HG02642 (cell line): ENCODE results near the gene CDKN2B-AS1.
"Not testable (repeated sequence)": the region's sequence is repeated elsewhere in the genome, so short reads cannot be mapped to it uniquely, and the experiment has no call there.

ENCODE experiments used
- ATAC-seq: cut with Tn5 transposase; IDR thresholded peaks from one replicate; pipeline ENCODE4 v1.9.1; 2021; ENCODE audit warnings: mild to moderate bottlenecking; ENCODE audit not compliant: unreplicated experiment, poor library complexity

Gene CDKN2B-AS1

GRCh38 chr9:22041344-22041743 lies 46.8 kb downstream of the CDKN2B-AS1 start:
- no peak for ATAC-seq

- ATAC-seq: no peak
Observed at GRCh38 chr9:22041775-22042174, 47.2 kb downstream of the CDKN2B-AS1 start.

- no peak for ATAC-seq
Observed at GRCh38 chr9:22043928-22044327, 49.3 kb downstream of the CDKN2B-AS1 start.

- ATAC-seq: no peak
Observed at GRCh38 chr9:22044583-22044982, 50.0 kb downstream of the CDKN2B-AS1 start.

GRCh38 chr9:22045423-22045822 lies 50.8 kb downstream of the CDKN2B-AS1 start:
- no peak for ATAC-seq

- ATAC-seq: no peak
Observed at GRCh38 chr9:22046243-22046885, 51.8 kb downstream of the CDKN2B-AS1 start.

GRCh38 chr9:22047596-22047995 lies 53.0 kb downstream of the CDKN2B-AS1 start:
- no peak for ATAC-seq

GRCh38 chr9:22049411-22049810 lies 54.8 kb downstream of the CDKN2B-AS1 start:
- no peak for ATAC-seq

- ATAC-seq: peak; percentile 91
Observed at GRCh38 chr9:22050924-22051323, 56.3 kb downstream of the CDKN2B-AS1 start.

GRCh38 chr9:22052376-22052945 lies 57.9 kb downstream of the CDKN2B-AS1 start:
- peak; percentile 39 for ATAC-seq

GRCh38 chr9:22053178-22053577 lies 58.6 kb downstream of the CDKN2B-AS1 start:
- no peak for ATAC-seq

- ATAC-seq: no peak
Observed at GRCh38 chr9:22054076-22054475, 59.5 kb downstream of the CDKN2B-AS1 start.

- ATAC-seq: no peak
Observed at GRCh38 chr9:22054529-22054928, 59.9 kb downstream of the CDKN2B-AS1 start.

- no peak for ATAC-seq
Observed at GRCh38 chr9:22055090-22055489, 60.5 kb downstream of the CDKN2B-AS1 start.

GRCh38 chr9:22056402-22056801 lies 61.8 kb downstream of the CDKN2B-AS1 start:
- no peak for ATAC-seq

GRCh38 chr9:22057972-22058371 lies 63.4 kb downstream of the CDKN2B-AS1 start:
- not testable (repeated sequence) for ATAC-seq

GRCh38 chr9:22060831-22061383 lies 66.3 kb downstream of the CDKN2B-AS1 start:
- ATAC-seq: no peak

GRCh38 chr9:22064957-22065356 lies 70.4 kb downstream of the CDKN2B-AS1 start:
- no peak for ATAC-seq

- no peak for ATAC-seq
Observed at GRCh38 chr9:22065431-22066200, 71.0 kb downstream of the CDKN2B-AS1 start.

GRCh38 chr9:22067196-22067595 lies 72.6 kb downstream of the CDKN2B-AS1 start:
- no peak for ATAC-seq

- no peak for ATAC-seq
Observed at GRCh38 chr9:22068369-22068768, 73.8 kb downstream of the CDKN2B-AS1 start.
